NCI-H460 (cell line): Measurements from ENCODE around the gene JSRP1. TPM values are rescaled to one million over a fixed set of nuclear protein-coding genes. Genes with fewer than 3 reads are reported as not detected.

Experiments
- DNase-seq: peaks from one replicate; pipeline ENCODE4 v3.0.0-alpha.2; 2016; ENCODE audit warnings: low read depth; ENCODE audit errors: extremely low read depth
- total RNA-seq: library from RNA; depleted of rRNA; stranded (reverse); fragments of >200 nt; shearing (Covaris generic); gene quantifications from 2 replicates; pipeline ENCODE4 v1.2.3, GENCODE V29; 2014

The JSRP1 gene
- total RNA-seq, 1 experiment from 2014 or later = not detected

- DNase-seq = no peak
Measured at GRCh38 chr19:2235381-2236063, 20.7 kb downstream of the JSRP1 start.

GRCh38 chr19:2234996-2235380, 21.2 kb downstream of the JSRP1 start:
- no peak for DNase-seq

GRCh38 chr19:2233601-2234280, 22.5 kb downstream of the JSRP1 start:
- DNase-seq = no peak

GRCh38 chr19:2232286-2233151, 23.7 kb downstream of the JSRP1 start:
- DNase-seq = no peak

- DNase-seq = no peak
Measured at GRCh38 chr19:2231621-2232221, 24.5 kb downstream of the JSRP1 start.

GRCh38 chr19:2230807-2231533, 25.2 kb downstream of the JSRP1 start:
- DNase-seq = no peak

GRCh38 chr19:2230033-2230531, 26.1 kb downstream of the JSRP1 start:
- no peak for DNase-seq

- no peak for DNase-seq
Measured at GRCh38 chr19:2229103-2230032, 26.8 kb downstream of the JSRP1 start.

GRCh38 chr19:2228157-2229030, 27.8 kb downstream of the JSRP1 start:
- DNase-seq = no peak

GRCh38 chr19:2227415-2228156, 28.6 kb downstream of the JSRP1 start:
- DNase-seq = no peak

- no peak for DNase-seq
Measured at GRCh38 chr19:2226840-2227360, 29.3 kb downstream of the JSRP1 start.

- DNase-seq = no peak
Measured at GRCh38 chr19:2226051-2226839, 30.0 kb downstream of the JSRP1 start.

GRCh38 chr19:2225415-2226050, 30.7 kb downstream of the JSRP1 start:
- DNase-seq = no peak

GRCh38 chr19:2224754-2225349, 31.4 kb downstream of the JSRP1 start:
- DNase-seq = no peak

- no peak for DNase-seq
Measured at GRCh38 chr19:2223959-2224358, 32.3 kb downstream of the JSRP1 start.
